T-helper 2 cell (primary cell): ENCODE results near the gene OTULINL.
"Not testable (repeated sequence)": the region's sequence is repeated elsewhere in the genome, so short reads cannot be mapped to it uniquely, and the experiment has no call there.

ENCODE experiments used
- DNase-seq, 5 experiments: peaks; one replicate each; pipeline versions ENCODE4 v3.0.0 to v3.0.0-alpha.2; 2012 to 2022
- total RNA-seq, 2 donors: gene quantifications; one replicate each; lab custom pipeline; 2026; lab: John Stamatoyannopoulos, UW

The OTULINL gene
- total RNA-seq = 43.0 to 46.5 reads per million in 2 donors

DNA sequence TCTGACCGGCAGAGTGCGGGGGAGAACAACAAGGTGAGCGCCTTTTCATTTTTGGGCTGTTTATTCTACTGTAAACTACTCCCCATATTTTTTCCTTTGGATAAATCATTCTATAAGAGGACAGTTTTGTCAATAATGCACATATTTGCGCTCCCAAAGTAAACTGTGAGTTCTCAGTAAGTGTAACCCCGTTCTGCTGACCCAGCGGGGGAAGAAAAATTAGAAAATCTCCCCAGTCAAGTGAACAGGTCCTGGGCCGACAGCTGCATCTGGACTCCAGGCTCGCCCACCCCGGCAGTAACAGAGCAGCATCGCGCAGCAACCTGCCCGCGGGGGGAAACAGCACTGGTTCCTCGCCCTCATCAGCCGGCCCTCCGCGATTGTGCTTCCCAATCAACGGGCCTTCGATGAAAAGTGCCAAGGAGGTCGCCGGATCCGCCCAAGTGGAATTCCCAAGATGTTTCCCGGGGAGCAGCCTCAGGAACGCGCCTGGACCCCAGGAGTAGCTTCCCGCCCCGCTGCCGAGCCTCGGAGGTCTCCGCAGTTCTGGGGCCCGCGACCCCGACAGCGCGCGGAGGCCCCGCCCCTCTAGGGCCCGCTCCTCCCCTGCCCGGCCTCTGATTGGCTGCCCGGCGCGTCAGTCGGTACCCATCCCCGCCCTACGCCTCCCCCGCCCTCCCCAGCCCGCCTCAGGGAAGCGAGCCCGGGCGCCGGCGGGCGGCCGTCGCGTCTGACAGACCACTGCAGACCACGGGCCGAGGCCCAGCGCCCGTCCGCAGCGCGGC, at the start of gene OTULINL:
TSS of gene OTULINL (plus strand) at position 687 of the 785 bp plus-strand sequence. CDS start 103 bp downstream, outside the sequence.
- peak; percentile 73 to 89 (median 79) for DNase-seq

DNA sequence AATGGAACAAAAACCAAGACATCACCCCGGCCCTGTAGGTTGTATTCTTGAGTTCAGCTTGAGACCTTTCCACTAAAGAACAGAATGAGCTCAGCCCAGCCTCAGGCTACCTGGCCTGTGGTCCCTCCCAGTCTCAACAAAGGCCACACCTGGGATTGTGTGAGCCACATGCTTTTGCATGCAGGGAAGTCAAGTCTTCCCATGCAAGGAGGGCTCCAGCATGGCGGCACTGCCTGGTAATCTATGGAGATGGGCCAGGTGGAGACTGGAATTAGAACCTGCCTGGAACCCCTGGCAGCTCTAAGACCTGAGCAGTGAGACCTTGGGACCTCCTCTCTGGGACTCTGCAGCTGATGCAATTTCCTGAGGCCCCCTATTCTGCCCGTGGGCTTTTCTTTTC, 49.4 kb upstream of the OTULINL start:
- no peak for DNase-seq

GRCh38 chr5:14534773-14535172, 46.8 kb upstream of the OTULINL start:
- no peak for DNase-seq

GRCh38 chr5:14545308-14545707, 36.3 kb upstream of the OTULINL start:
- DNase-seq = no peak

DNA sequence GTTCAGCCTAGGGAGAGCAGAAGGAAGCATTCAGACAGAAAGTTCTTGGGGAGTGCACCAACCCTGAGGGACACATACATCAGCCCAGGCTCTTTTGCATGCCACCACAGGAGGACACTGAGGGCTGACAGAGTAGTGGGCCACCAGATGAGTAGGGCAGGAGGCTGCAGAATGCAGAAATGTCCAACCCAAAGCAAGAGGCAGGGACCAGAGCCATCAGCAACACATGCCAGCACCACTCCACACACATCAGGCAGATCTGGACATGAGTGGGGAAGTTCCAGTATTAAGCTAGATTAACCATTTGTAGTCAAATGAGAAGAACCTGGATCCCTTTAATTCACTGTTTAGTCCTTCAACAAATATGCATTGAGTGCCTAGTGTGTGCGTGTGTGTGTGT, 35.7 kb upstream of the OTULINL start:
- DNase-seq = no peak

DNA sequence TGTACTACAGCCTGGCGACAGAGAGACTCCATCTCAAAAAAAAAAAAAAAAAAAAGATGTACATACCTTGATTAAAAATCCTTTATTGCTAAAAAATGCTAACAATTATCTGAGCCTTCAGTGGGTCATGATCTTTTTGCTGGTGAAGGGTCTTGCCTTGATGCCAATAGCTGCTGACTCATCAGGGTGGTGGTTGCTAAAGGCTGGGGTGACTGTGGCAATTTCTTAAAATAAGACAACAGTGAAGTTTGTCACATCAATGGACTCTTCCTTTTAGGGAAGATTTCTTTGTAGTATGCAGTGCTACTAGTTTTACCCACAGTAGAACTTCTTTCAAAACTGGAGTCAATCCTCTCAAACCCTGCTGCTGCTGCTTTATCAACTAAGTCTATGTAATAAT, 33.9 kb upstream of the OTULINL start:
- DNase-seq = no peak

DNA sequence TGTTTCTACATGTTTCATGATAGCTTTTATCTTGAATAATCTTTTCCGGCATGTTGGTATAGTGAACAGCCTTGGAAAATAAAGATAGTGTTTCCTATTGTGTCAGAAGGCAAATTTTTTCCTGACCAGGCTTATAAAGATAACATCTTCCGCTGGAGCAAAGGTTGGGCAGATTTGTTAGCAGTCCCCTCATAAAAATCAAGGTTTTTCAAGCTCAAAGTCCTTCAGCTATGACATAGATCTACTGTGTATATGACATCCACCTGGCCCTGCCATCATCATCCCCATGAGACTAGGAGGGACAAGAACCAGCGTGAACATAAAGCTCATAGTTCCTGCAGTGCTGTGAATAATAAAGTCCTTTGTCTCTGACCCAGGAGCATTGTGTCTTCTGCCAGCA, 30.4 kb upstream of the OTULINL start:
- DNase-seq = no peak

DNA sequence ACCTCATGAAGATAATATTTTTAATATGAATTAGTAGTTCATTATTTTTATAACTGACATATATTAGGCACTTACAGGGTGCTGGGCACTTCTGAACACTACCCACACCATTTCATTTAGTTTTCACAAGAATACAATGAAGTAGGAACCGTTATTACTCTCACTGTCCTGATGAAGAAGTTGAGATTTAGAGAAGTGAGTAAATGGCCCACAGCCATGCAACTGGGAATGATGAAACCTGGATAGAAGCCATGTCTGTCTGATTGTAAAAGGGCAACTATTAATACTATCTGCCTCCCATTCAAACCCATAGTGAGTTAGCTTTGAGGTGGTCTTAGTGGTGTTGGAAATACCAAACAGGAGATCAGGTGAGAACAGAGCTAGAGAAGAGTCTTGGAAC, 29.6 kb upstream of the OTULINL start:
- DNase-seq = no peak

- DNase-seq = not testable (repeated sequence)
Measured at GRCh38 chr5:14554288-14554687, 27.3 kb upstream of the OTULINL start.

- DNase-seq = no peak
Measured at GRCh38 chr5:14556015-14556414, 25.6 kb upstream of the OTULINL start.

DNA sequence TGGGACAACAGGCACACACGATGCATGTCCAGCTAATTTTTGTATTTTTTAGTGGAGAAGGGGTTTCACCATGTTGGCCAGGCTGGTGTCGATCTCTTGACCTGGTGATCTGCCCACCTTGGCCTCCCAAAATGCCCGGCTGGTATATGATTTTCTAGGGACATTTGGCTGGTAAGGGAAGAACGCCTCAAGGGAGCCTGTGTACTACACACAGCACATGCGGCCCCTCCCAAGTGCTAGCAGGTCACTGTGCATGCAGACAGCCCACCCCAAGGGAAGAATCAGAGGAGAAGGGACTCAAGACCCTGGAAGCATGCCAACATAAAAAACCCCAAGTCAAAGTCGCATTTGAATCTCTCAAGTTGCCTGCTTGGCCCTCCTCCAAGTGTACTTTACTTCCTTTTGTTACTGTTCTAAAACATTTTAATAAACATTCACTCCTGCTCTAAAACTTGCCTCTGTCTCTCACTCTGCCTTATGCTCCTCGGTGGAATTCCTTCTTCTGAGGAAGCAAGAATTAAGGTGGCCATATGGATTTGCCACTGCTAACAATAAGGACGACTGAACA, 24.3 kb upstream of the OTULINL start:
- no peak for DNase-seq

DNA sequence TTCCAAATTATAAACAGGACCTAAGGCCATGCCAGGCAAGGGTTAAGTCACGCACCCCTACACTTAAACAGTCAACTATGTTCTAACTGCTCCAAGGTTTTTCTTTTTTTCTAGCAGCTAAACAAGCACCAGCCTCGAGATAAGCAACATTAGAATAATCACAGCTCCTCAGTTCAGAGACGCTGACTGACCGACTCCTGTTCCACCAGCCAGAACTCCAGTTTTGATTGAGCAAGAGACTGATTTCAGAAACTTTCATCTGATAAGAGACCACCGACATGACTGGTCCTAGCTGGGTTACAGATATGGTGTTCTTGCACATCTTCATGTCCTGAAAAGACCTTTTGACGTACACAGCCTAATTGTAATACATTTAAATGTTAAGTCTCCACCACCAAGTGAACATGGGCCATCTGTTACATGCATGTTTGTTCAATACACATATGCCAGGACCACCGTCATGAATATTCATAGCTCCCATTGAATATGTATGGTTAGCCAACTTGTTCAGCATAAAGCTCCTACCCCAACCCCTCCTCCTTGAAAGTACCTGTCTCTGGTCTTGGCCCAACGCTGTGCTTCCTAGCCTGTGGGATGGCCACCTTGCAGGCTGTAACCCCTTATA, 23.7 kb upstream of the OTULINL start:
- DNase-seq = no peak

DNA sequence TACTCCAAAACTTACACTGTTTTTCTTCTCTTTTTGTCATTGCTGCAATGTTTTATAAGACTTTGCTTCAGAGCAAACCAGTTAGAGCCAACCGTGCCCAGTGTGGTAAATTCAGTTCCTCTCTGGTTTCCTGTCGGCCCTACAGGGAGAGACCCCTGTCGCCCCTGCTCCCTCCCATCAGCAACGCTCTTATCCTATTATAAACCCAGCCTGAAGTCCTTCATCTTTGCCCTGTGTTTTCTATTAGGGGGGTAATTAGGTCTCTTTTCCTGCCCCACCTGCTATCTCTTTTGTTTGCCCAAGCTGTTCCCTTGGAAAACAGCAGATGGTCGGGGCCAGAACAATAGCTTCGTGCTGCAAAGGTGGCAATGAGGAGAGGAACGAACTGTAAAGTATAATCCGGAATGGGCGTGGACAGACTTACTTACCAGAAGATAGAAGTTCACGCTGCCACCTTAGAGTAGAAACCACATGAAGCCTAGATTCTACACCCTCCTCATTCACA, 21.4 kb upstream of the OTULINL start:
- peak in 2 of 5 experiments; percentile 17 to 43 for DNase-seq

DNA sequence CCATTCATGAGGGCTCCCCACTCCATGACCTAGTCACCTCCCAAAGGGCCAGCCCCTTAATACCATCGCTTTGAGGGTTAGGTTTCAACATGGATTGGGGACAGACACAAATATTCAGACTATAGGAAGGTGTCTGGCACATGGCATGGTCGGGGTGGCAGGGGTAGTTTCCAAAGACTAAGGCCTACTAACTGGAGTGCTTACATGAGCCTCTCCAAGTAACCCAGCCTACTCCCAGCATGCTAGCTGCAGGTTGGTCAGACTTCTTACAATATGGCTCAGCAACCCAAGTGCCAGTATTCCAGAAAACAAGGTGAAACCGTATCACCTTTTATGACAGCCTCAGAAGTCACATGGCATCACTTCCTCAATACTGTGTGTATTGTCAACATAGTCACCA, 19.9 kb upstream of the OTULINL start:
- no peak for DNase-seq

DNA sequence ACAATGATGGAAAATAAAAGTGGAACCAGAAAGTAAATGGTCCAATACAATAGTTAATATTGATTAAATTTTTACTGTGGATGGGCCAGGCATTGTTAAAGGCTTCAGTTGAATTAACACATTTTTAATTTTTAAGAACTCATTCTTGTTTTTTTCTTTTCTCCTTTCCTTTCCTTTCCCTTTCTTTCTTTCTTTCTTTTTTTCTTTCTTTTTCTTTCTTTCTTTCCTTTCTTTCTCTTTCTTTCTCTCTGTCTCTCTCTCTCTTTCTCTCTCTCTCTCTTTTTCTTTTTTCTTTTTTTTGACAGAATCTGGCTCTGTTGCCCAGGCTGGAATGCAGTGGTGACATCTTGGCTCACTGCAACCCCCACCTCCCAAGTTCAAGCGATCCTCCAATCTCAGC, 13.3 kb upstream of the OTULINL start:
- no peak for DNase-seq

GRCh38 chr5:14569948-14570691, 11.5 kb upstream of the OTULINL start:
- DNase-seq = no peak

DNA sequence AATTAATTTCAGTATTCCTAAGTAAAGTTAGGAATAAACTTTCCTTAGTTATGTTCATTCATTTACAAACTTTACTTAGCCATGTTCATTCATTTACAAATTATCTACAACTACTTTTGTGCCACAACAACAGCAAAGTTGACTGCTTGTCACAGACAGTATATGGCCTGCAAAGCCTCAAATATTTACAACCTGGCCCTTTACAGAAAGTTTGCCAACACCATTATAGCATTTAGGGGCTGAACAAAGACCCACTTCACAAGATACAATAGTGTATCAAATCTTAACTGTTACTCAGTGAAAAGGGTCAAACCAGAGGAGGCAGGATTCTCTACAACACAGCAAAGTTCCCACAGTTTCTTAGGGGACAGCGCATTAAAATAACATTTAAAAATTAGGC, 9.7 kb upstream of the OTULINL start:
- no peak for DNase-seq

DNA sequence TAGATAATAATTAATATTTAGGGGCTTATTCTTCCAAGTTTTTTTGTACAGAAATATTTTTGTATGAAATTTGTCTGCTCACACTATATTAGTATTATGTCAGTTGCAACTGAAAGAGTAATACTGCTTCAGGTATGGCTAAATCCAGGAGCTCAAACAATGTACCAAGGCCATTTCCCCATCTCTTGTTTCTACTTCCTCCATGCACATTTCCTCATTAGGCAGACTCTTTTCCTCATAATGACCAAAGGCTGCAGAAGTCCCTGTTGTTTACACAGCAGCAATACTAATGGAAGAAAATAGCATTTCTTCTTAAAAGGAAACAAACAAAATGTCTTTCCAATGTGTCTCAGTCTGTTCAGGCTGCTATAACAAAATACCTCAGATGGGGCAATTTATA, 9.2 kb upstream of the OTULINL start:
- DNase-seq = no peak

DNA sequence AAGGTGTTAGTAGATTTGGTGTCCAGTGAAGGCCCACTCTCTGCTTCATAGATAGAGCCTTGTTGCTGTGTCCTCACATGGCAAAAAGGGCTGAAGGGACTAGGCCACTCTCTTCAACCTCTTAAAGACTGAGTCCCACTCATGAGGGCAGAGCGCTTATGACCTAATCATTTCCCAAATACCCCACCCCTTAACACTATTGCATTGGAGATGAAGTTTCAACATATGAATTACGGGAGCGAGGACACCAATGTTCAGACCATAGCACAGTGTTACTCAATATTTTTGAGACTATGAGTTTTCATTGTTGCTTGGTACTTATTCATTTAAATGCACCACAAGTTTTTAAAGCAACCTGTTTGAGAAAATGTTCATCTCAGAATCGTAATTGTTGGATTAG, 8.8 kb upstream of the OTULINL start:
- DNase-seq = no peak

DNA sequence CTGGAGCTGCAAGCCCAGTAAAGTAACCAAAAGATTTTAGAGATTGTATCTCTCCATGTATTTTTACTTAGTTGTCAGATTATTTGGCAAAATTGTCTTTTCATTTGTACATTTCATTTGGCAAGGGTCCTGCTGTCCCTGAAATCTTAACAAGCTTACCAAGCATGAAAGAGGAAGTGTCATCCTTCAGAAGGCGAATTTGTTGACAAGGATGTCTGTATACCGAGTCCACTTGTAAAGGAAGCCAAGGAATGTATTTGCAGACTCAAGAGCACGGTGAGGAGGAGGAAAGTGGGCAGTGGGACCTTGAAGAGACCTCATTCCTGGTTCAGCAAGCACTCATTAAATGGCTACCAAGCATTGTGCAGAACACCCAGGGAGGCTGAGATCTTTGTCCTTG, 7.5 kb upstream of the OTULINL start:
- DNase-seq = no peak

GRCh38 chr5:14574891-14575508, 6.6 kb upstream of the OTULINL start:
- no peak for DNase-seq

DNA sequence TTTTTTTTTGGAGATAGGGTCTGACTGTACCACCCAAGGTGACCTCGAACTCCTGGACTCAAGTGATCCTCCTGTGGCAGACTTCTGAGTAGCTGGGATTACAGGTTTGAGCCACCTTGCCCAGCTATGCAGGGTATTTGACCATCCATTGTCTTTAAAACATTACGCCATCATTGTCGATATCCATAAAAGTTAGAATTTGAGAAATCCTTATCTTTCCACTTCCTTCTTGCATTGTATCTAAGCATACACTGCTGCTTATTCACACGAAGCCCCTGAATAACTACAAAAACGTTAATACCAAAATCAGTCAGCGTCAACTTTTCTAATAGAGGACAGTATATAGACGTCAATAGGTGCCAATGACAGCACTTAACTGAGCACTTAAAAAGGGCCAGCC, 5.4 kb upstream of the OTULINL start:
- DNase-seq = no peak
